Thoracic aorta (tissue), 2 donors: Measurements from ENCODE around the gene VDR. TPM values are rescaled to one million over a fixed set of nuclear protein-coding genes. Genes with fewer than 3 reads are reported as not detected.
"Not testable (repeated sequence)": the region's sequence is repeated elsewhere in the genome, so short reads cannot be mapped to it uniquely, and the experiment has no call there.

Experiments
- ATAC-seq: fragments of 150-250 bp; one replicate; pipeline ENCODE4 v1.8.0; 2017; ENCODE audit warnings: low read depth; ENCODE audit not compliant: insufficient number of reproducible peaks, low FRiP score
- DNase-seq: peaks from one replicate; pipeline ENCODE4 v3.0.0-alpha.2; 2020; ENCODE audit warnings: low spot score
- H3K27ac ChIP-seq, 2 donors: fragments of 200-600 bp; sonication (generic); 1 replicate in 1 of 2; 2 replicates in 1 of 2; pipeline ENCODE4 v1.5.1; 2016; ENCODE audit warnings: mild to moderate bottlenecking in 2 of 2, moderate library complexity in 2 of 2
- H3K27me3 ChIP-seq: fragments of 200-600 bp; sonication (generic); replicated peaks from 2 replicates; pipeline ENCODE4 v1.6.0; 2016; ENCODE audit warnings: mild to moderate bottlenecking; ENCODE audit not compliant: insufficient read depth
- H3K36me3 ChIP-seq: fragments of 200-600 bp; sonication (generic); one replicate; pipeline ENCODE4 v1.5.1; 2016
- H3K4me1 ChIP-seq, 2 donors: fragments of 200-600 bp; sonication (generic); 1 replicate in 1 of 2; 2 replicates in 1 of 2; pipeline versions ENCODE4 v1.5.1 to v1.6.0; 2016; ENCODE audit warnings: low read depth in 2 of 2, mild to moderate bottlenecking in 1 of 2; ENCODE audit not compliant: control insufficient read depth in 1 of 2
- H3K4me3 ChIP-seq: fragments of 200-600 bp; sonication (generic); 2 replicates; pipeline ENCODE4 v1.5.1; 2016; ENCODE audit warnings: mild to moderate bottlenecking
- H3K9me3 ChIP-seq: fragments of 200-600 bp; sonication (generic); 2 replicates; pipeline ENCODE4 v1.5.1; 2016
- total RNA-seq, 2 donors: library from RNA; depleted of rRNA; stranded (reverse); fragments of >200 nt; gene quantifications; one replicate each; pipeline versions ENCODE4 v1.1.0 to v1.2.3, GENCODE V29; 2016
- TF ChIP-seq, protein P1 (sequence below): fragments of 200-600 bp; sonication (generic); IDR thresholded peaks from one replicate; pipeline ENCODE4 v1.5.1; 2019; ENCODE audit warnings: antibody characterized with exemption

VDR gene
- total RNA-seq, 2 donors from 2014 or later, result 6.8 to 10.3 TPM

GRCh38 chr12:47817272-47818006 is 87.4 kb downstream of the VDR start:
- H3K4me3 ChIP-seq, result peak overlapping the region; percentile 90
- ATAC-seq, result no peak
- no peaks in the 10 kb centered on the region for H3K27me3 ChIP-seq
- H3K4me1 ChIP-seq, result peaks cover 66 to 79% of the 10 kb centered on the region in 2 donors
- no peaks in the 10 kb centered on the region for H3K9me3 ChIP-seq
- peak overlapping the region; percentile 98 to 99 for H3K27ac ChIP-seq
- H3K36me3 ChIP-seq, result no peaks in the 10 kb centered on the region
- DNase-seq, result no peak
- TF ChIP-seq, protein P1, sequence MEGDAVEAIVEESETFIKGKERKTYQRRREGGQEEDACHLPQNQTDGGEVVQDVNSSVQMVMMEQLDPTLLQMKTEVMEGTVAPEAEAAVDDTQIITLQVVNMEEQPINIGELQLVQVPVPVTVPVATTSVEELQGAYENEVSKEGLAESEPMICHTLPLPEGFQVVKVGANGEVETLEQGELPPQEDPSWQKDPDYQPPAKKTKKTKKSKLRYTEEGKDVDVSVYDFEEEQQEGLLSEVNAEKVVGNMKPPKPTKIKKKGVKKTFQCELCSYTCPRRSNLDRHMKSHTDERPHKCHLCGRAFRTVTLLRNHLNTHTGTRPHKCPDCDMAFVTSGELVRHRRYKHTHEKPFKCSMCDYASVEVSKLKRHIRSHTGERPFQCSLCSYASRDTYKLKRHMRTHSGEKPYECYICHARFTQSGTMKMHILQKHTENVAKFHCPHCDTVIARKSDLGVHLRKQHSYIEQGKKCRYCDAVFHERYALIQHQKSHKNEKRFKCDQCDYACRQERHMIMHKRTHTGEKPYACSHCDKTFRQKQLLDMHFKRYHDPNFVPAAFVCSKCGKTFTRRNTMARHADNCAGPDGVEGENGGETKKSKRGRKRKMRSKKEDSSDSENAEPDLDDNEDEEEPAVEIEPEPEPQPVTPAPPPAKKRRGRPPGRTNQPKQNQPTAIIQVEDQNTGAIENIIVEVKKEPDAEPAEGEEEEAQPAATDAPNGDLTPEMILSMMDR, result no peak

GRCh38 chr12:47816403-47817271 is 88.2 kb downstream of the VDR start:
- Histone ChIP-seq H3K9me3 (no peaks in the 10 kb centered on the region), H3K4me1 (peaks cover 60 to 79% of the 10 kb centered on the region in 2 donors), H3K36me3 (no peaks in the 10 kb centered on the region), H3K4me3 (peak overlapping the region; percentile 90), H3K27me3 (no peaks in the 10 kb centered on the region), H3K27ac (peak overlapping the region; percentile 98 to 99)
- DNase-seq (no peak), ATAC-seq (no peak)
- TF ChIP-seq, protein P1, result no peak

DNA sequence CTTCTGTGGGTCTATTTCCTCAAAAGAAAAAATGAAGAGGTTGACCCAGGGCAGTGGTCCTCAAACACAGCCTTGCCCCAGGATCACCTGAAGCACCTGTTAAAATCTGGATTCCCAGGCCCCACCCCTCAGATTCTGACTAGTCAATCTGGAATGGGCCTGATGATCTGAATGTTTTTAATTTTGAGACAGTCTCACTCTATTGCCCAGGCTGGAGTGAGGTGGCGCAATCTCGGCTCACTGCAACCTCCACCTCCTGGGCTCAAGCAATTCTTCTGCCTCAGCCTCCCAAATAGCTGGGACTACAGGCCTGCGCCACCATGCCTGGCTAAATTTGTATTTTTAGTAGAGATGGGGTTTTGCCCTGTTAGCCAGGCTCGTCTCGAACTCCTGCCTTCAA is 89.3 kb downstream of the VDR start:
- Histone ChIP-seq H3K27ac (peak overlapping the region; percentile 98 to 99), H3K4me1 (peaks cover 63 to 81% of the 10 kb centered on the region in 2 donors), H3K4me3 (peak overlapping the region; percentile 90)
- H3K27me3 ChIP-seq, H3K36me3 ChIP-seq, H3K9me3 ChIP-seq, DNase-seq, ATAC-seq: not testable (repeated sequence)

DNA sequence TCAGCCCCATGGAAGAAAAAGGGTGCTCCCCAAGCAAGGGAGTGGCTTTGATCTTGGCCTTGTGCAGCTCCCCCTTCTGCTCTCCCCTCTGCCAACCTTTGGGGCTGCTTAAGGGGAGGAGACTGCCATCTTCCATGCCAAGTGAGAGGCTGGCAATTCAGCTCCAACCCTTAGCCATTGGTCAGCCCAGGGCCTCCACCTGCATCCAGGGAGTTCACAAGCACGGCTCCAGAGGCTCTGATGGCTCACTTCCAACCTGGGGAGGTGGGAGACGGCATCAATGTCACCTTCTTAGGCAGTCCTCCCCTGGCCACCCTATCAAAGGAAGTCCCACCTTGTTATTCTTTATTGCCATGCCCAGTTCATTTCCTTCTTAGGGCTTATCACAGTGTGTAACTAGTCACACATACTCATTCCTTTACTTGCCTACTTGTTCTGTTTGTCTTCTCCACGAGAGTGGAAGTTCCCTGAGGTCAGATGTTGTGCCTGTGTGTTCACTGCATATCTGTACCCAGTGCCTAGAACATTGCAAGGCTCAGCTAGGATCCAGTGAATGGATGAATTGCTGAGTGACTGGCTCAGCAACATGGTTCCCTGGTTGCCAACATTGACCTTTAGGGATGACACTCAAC is 90.1 kb downstream of the VDR start:
- ATAC-seq (no peak), DNase-seq (no peak)
- Histone ChIP-seq H3K27me3 (no peaks in the 10 kb centered on the region), H3K4me3 (peak overlapping the region; percentile 68), H3K4me1 (peaks cover 71 to 89% of the 10 kb centered on the region in 2 donors), H3K9me3 (no peaks in the 10 kb centered on the region), H3K27ac (peak overlapping the region; percentile 98 to 99), H3K36me3 (no peaks in the 10 kb centered on the region)
- TF ChIP-seq, protein P1, result no peak

GRCh38 chr12:47813511-47814196 is 91.1 kb downstream of the VDR start:
- Histone ChIP-seq H3K27ac (peak overlapping the region; percentile 98 to 99), H3K4me3 (peak overlapping the region; percentile 68), H3K4me1 (peaks cover 81 to 98% of the 10 kb centered on the region in 2 donors), H3K27me3 (no peaks in the 10 kb centered on the region), H3K36me3 (no peaks in the 10 kb centered on the region), H3K9me3 (no peaks in the 10 kb centered on the region)
- TF ChIP-seq, protein P1, result no peak
- ATAC-seq, result no peak
- no peak for DNase-seq
